IMR-90 (cell line): Measurements from ENCODE around the gene MYO1G. TPM values are rescaled to one million over a fixed set of nuclear protein-coding genes. Genes with fewer than 3 reads are reported as not detected.

Source experiments
- ATAC-seq: fragments of 200-7000 bp; cut with Tn5 transposase; 2 replicates; pipeline ENCODE4 v1.9.1; 2020; ENCODE audit warnings: low read depth, mild to moderate bottlenecking, moderate library complexity
- BruUV-seq: library from RNA; stranded (reverse); fragments of 400-500 nt; replicated peaks from 2 replicates; lab custom pipeline; 2021; lab: Mats Ljungman, UMichigan
- CTCF ChIA-PET: fragments of 300-600 bp; formaldehyde crosslinking; extraction: SDS; loops from one replicate; lab custom pipeline; 2021; ENCODE audit warnings: antibody characterized with exemption; lab: Yijun Ruan, JAX
- POLR2A ChIA-PET: fragments of 300-600 bp; sonication (Branson Sonifier 250); formaldehyde crosslinking; loops from one replicate; lab custom pipeline; 2022; ENCODE audit warnings: antibody characterized with exemption; ENCODE audit not compliant: unreplicated experiment; lab: Charles Lee
- DNase-seq: peaks from one replicate; pipeline ENCODE4 v3.0.0; 2013
- H2AFZ ChIP-seq: replicated peaks from 2 replicates; pipeline ENCODE3; 2013; ENCODE audit warnings: low read length, mild to moderate bottlenecking; ENCODE audit not compliant: poor library complexity
- H2AK5ac ChIP-seq: 2 replicates; pipeline ENCODE4 v1.6.1; 2013; ENCODE audit warnings: low read depth, low read length, inconsistent platforms
- H2AK9ac ChIP-seq: replicated peaks from 2 replicates; pipeline ENCODE3; 2013; ENCODE audit warnings: mild to moderate bottlenecking, low read depth, low read length, moderate library complexity; ENCODE audit not compliant: poor library complexity
- H2BK120ac ChIP-seq: 2 replicates; pipeline ENCODE4 v1.6.1; 2013; ENCODE audit warnings: low read depth, low read length, inconsistent platforms
- H2BK15ac ChIP-seq: 3 replicates; pipeline ENCODE4 v1.6.1; 2013; ENCODE audit warnings: low read depth, low read length, inconsistent platforms
- H2BK20ac ChIP-seq: 2 replicates; pipeline ENCODE4 v1.6.1; 2013; ENCODE audit warnings: low read depth, mild to moderate bottlenecking, inconsistent platforms, low read length, moderate library complexity
- H2BK5ac ChIP-seq: 2 replicates; pipeline ENCODE4 v1.6.1; 2013; ENCODE audit warnings: mild to moderate bottlenecking, low read depth, low read length, inconsistent platforms; ENCODE audit not compliant: poor library complexity, severe bottlenecking
- H3K14ac ChIP-seq: replicated peaks from 2 replicates; pipeline ENCODE4 v1.6.1; 2013; ENCODE audit warnings: low read depth, low read length, inconsistent platforms
- H3K18ac ChIP-seq: 2 replicates; pipeline ENCODE4 v1.6.1; 2013; ENCODE audit warnings: low read depth, low read length, control low read depth
- H3K23ac ChIP-seq: 2 replicates; pipeline ENCODE4 v1.6.1; 2013; ENCODE audit warnings: low read depth, low read length, inconsistent platforms
- H3K27ac ChIP-seq: 2 replicates; pipeline ENCODE4 v1.5.1; 2013; ENCODE audit warnings: mild to moderate bottlenecking, control low read depth, low read length; ENCODE audit not compliant: insufficient read depth
- H3K27me3 ChIP-seq: 2 replicates; pipeline ENCODE4 v1.6.1; 2013; ENCODE audit warnings: low read length; ENCODE audit not compliant: control insufficient read depth, insufficient read depth
- H3K36me3 ChIP-seq: 2 replicates; pipeline ENCODE4 v1.6.1; 2013; ENCODE audit warnings: low read length, mixed read lengths; ENCODE audit not compliant: control insufficient read depth, insufficient read depth
- H3K4ac ChIP-seq: 2 replicates; pipeline ENCODE4 v1.6.1; 2013; ENCODE audit warnings: low read depth, low read length, inconsistent platforms
- H3K4me1 ChIP-seq: 2 replicates; pipeline ENCODE4 v1.6.1; 2013; ENCODE audit warnings: low read length, mixed read lengths; ENCODE audit not compliant: control insufficient read depth, insufficient read depth
- H3K4me2 ChIP-seq: 2 replicates; pipeline ENCODE4 v1.6.1; 2013; ENCODE audit warnings: low read depth, mild to moderate bottlenecking, control low read depth, low read length, moderate library complexity
- H3K4me3 ChIP-seq: 2 replicates; pipeline ENCODE4 v1.5.1; 2013; ENCODE audit warnings: low read depth, mild to moderate bottlenecking, control low read depth, low read length, moderate library complexity; ENCODE audit not compliant: insufficient read depth
- H3K56ac ChIP-seq: 2 replicates; pipeline ENCODE4 v1.6.1; 2013; ENCODE audit warnings: low read length, inconsistent platforms; ENCODE audit not compliant: insufficient read depth; ENCODE audit errors: extremely low read depth
- H3K79me1 ChIP-seq, 2 experiments: 2 replicates each; pipeline ENCODE4 v1.6.1; 2013; ENCODE audit warnings: low read length in 2 of 2, inconsistent platforms in 1 of 2, low read depth in 1 of 2
- H3K9ac ChIP-seq: 2 replicates; pipeline ENCODE4 v1.6.1; 2013; ENCODE audit warnings: low read depth, low read length, control low read depth
- H3K9me1 ChIP-seq: 2 replicates; pipeline ENCODE4 v1.6.1; 2013; ENCODE audit warnings: low read length, inconsistent platforms; ENCODE audit not compliant: insufficient read depth
- H3K9me3 ChIP-seq: 2 replicates; pipeline ENCODE4 v1.6.1; 2013; ENCODE audit warnings: low read length; ENCODE audit not compliant: control insufficient read depth, insufficient read depth
- H4K20me1 ChIP-seq: 2 replicates; pipeline ENCODE4 v1.6.1; 2013; ENCODE audit warnings: low read length, inconsistent platforms; ENCODE audit not compliant: insufficient read depth
- H4K5ac ChIP-seq: 2 replicates; pipeline ENCODE4 v1.6.1; 2013; ENCODE audit warnings: mild to moderate bottlenecking, low read depth, low read length, control low read depth
- H4K8ac ChIP-seq, 2 experiments: 2 replicates each; pipeline ENCODE4 v1.6.1; 2013; ENCODE audit warnings: low read depth in 2 of 2, low read length in 2 of 2, control low read depth in 1 of 2, inconsistent platforms in 1 of 2
- H4K91ac ChIP-seq: 2 replicates; pipeline ENCODE4 v1.6.1; 2013; ENCODE audit warnings: low read depth, low read length, inconsistent platforms; ENCODE audit not compliant: insufficient read depth
- BHLHE40 ChIP-seq: fragments of 150-350 bp; IDR thresholded peaks from 2 replicates; pipeline ENCODE4 v1.6.1; 2016; ENCODE audit warnings: mild to moderate bottlenecking, low read depth, low read length
- CEBPB ChIP-seq: IDR thresholded peaks from 2 replicates; pipeline ENCODE4 v1.6.1; 2012; ENCODE audit warnings: low read depth, low read length, improper control_type of control experiment
- CHD1 ChIP-seq: IDR thresholded peaks from 2 replicates; pipeline ENCODE4 v1.6.1; 2012; ENCODE audit warnings: low read depth, low read length, improper control_type of control experiment
- ELK1 ChIP-seq: fragments of 150-350 bp; IDR thresholded peaks from 2 replicates; pipeline ENCODE4 v1.6.1; 2016; ENCODE audit warnings: low read depth, mild to moderate bottlenecking, low read length, moderate library complexity, borderline replicate concordance
- FOS ChIP-seq: fragments of 150-350 bp; IDR thresholded peaks from 2 replicates; pipeline ENCODE4 v1.6.1; 2016; ENCODE audit warnings: low read depth, low read length
- MAFK ChIP-seq: IDR thresholded peaks from 2 replicates; pipeline ENCODE4 v1.6.1; 2012; ENCODE audit warnings: low read depth, low read length, improper control_type of control experiment
- MAZ ChIP-seq: IDR thresholded peaks from 2 replicates; pipeline ENCODE4 v1.6.1; 2012; ENCODE audit warnings: low read depth, mild to moderate bottlenecking, low read length, improper control_type of control experiment, moderate library complexity, borderline replicate concordance
- NFE2L2 ChIP-seq: fragments of 150-350 bp; IDR thresholded peaks from 2 replicates; pipeline ENCODE4 v1.6.1; 2016; ENCODE audit warnings: low read depth, mild to moderate bottlenecking, low read length
- POLR2A ChIP-seq: IDR thresholded peaks from 2 replicates; pipeline ENCODE4 v1.6.1; 2012; ENCODE audit warnings: mild to moderate bottlenecking, low read depth, low read length
- RAD21 ChIP-seq: IDR thresholded peaks from 2 replicates; pipeline ENCODE4 v1.6.1; 2012; ENCODE audit warnings: low read length, improper control_type of control experiment
- RFX5 ChIP-seq: IDR thresholded peaks from 2 replicates; pipeline ENCODE4 v1.8.0; 2012; ENCODE audit warnings: low read depth, mild to moderate bottlenecking, low read length, moderate library complexity
- SMC3 ChIP-seq: fragments of 150-350 bp; IDR thresholded peaks from 2 replicates; pipeline ENCODE4 v1.6.1; 2016; ENCODE audit warnings: low read depth, mild to moderate bottlenecking, antibody characterized with exemption, low read length, moderate library complexity
- whole genome bisulfite sequencing, 2 experiments: methylation state at CpG; one replicate each; pipeline versions ENCODE4 v1.1.5 to v1.1.7; 2013; ENCODE audit warnings: missing lambda C conversion rate in 2 of 2; ENCODE audit not compliant: insufficient read length in 1 of 2; ENCODE audit errors: extremely low coverage in 2 of 2; 5-methylcytosine and 5-hydroxymethylcytosine counted together
- dilution Hi-C: fragments of 300-500 bp; cut with HindIII; formaldehyde crosslinking; loops from one replicate; pipeline ENCODE4 v1.14.3; 2018; ENCODE audit warnings: low sequenced_read_pairs; ENCODE audit not compliant: unreplicated experiment
- in situ Hi-C: fragments of 300-500 bp; cut with MboI; formaldehyde crosslinking; loops from 3 replicates; pipeline ENCODE4 v1.14.3; 2019; ENCODE audit warnings: low sequenced_read_pairs, inconsistent platforms, mixed read lengths
- intact Hi-C: fragments of 100-400 bp; cut with micrococcal nuclease; formaldehyde crosslinking; loops from 2 replicates; pipeline ENCODE4 v1.10.0; 2022
- polyA plus RNA-seq, 3 experiments: library from polyadenylated mRNA; depleted of rRNA; stranded (reverse); fragments of >200 nt; gene quantifications; 2 replicates each; pipeline ENCODE4 v1.2.3, GENCODE V29; 2012; ENCODE audit warnings: low replicate concordance in 1 of 3
- total RNA-seq: library from RNA; depleted of rRNA; stranded (reverse); fragments of >200 nt; gene quantifications from 2 replicates; pipeline ENCODE4 v1.2.3, GENCODE V29; 2012

Gene MYO1G
- total and polyA plus RNA-seq, 2 of the 4 experiments (the other 2 are of a cell fraction) = under 0.01 to 0.02 TPM

DNA sequence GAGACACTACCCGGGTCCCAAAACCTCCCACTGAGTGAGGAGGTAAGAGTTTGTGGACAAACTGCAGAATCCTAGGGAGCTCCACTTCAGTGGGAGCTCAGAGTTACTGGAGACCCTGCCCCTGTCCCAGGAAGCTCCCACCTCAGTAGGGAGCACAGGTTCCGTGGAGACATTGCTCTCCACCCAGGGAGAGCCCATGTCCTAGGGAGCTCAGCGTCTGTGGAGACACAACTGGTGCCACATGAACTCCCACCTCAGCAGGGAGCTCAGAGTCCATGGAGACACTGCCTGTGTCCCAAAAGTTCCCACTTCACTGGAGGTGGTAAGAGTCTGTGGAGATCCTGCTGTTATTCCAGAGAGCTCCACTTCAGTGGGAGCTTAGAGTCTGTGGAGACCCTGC is 6.3 kb downstream of the MYO1G start:
- Histone ChIP-seq H3K79me1 (no peaks in the 10 kb centered on the region), H3K9ac (no peak overlapping the region), H3K56ac (no peak overlapping the region), H3K14ac (no peak overlapping the region), H3K4me1 (no peaks in the 10 kb centered on the region), H4K20me1 (no peaks in the 10 kb centered on the region), H3K36me3 (no peaks in the 10 kb centered on the region), H3K9me1 (peaks cover 3% of the 10 kb centered on the region; the same call in 1 of the 2 replicates), H4K91ac (no peak overlapping the region), H3K27ac (no peak overlapping the region), H3K23ac (no peak overlapping the region), H2BK20ac (no peak overlapping the region), H3K18ac (no peak overlapping the region), H3K4me3 (no peak overlapping the region), H2BK5ac (no peak overlapping the region), H2AFZ (no peak overlapping the region), H3K4ac (no peak overlapping the region), H3K9me3 (no peaks in the 10 kb centered on the region), H3K4me2 (no peak overlapping the region), H4K5ac (no peak overlapping the region), H2BK120ac (no peak overlapping the region), H2AK5ac (no peak overlapping the region), H3K27me3 (peaks cover 7% of the 10 kb centered on the region; the same call in 1 of the 2 replicates), H2AK9ac (no peak overlapping the region), H4K8ac (no peak overlapping the region), H2BK15ac (no peak overlapping the region)
- intact Hi-C loops (loop anchor here (2.0 kb wide), 1 partner anchor 164 kb away; no protein-coding TSS in a partner anchor), dilution Hi-C loops (no loop called here), in situ Hi-C loops (no loop called here)
- ATAC-seq (no peak), DNase-seq (no peak)
- ChIA-PET POLR2A (interaction anchor here (0.5 kb wide), 1 partner anchor 175 kb away, joined by 3 read pairs; no protein-coding TSS in a partner anchor), CTCF (interaction anchor here (1.1 to 3.2 kb wide), 4 partner anchors 9 to 164 kb away, joined by 3 to 31 read pairs (median 4); partner anchors contain the start of gene TBRG4)
- no TSS peak for BruUV-seq
- 80% methylated on average over 1 of the region's 3 CpGs; no CpG with 5 or more reads in 1 of the 2 experiments for WGBS, 2 experiments
- TF ChIP-seq RAD21 (no peak), POLR2A (no peak), SMC3 (no peak), MAFK (no peak), CEBPB (no peak), CHD1 (no peak), BHLHE40 (no peak), RFX5 (no peak), MAZ (no peak), NFE2L2 (no peak), ELK1 (no peak), FOS (no peak)
